Measurements from ENCODE around the gene EBPL. TPM values are rescaled to one million over a fixed set of nuclear protein-coding genes. Genes with fewer than 3 reads are reported as not detected.

The EBPL gene
- total RNA-seq, 2 experiments from 2014 or later = 40.7 to 55.8 TPM

DNA sequence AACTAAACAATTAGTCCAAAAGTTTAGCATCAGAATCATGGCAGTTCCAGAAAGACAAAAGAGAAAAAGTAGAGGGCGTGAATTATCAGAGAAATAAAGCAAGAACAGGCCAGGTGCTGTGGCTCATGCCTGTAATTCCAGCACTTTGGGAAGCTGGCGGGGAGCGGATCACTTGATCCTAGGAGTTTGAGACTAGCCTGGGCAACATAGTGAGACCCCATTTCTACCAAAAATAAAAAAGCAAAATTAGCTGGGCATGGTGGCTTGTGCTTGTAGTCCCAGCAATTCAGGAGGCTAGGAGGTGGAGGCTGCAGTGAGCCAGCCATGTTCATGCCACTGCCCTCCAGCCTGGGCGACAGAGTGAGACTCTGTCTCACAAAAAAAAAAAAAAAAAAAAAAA, 44.6 kb downstream of the EBPL start:
- H3K9me3 Mint-ChIP-seq (ENCODE audit: low read depth) = no peaks in the 10 kb centered on the region
- DNase-seq = no peak
- H3K4me1 Mint-ChIP-seq = peaks cover 10% of the 10 kb centered on the region
- H3K36me3 Mint-ChIP-seq (ENCODE audit: low read depth) = no peaks in the 10 kb centered on the region
- ATAC-seq = no peak
- no peak overlapping the region for H3K4me3 Mint-ChIP-seq
- no peaks in the 10 kb centered on the region for H3K27me3 Mint-ChIP-seq
- intact Hi-C loops (cut with DNase I, micrococcal nuclease) = no loop called here
- H3K27ac Mint-ChIP-seq = no peak overlapping the region
- ChIA-PET POLR2A (no interaction called here), CTCF (no interaction called here)

DNA sequence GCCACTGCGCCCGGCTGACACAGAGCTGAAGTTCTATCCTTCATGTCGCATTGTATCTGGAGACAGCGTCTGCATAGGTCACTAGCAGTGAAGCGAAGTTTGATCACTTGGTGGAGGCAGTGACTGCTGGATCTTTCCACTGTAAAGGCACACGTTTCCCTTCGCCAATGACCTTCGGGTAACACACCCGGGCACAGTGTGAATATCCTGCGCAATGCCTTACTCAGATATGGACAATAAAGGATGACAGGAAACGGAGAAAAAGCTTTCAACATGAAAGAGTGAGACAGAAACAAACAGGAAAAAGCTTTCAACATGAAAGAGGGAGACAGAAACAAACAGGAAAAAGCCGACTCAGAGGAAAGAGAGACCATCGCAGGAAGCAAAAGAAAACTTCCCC, 45.8 kb downstream of the EBPL start:
- Mint-ChIP-seq H3K27me3 (no peaks in the 10 kb centered on the region), H3K4me3 (peak overlapping the region; percentile 39), H3K4me1 (peaks cover 10% of the 10 kb centered on the region), H3K36me3 (ENCODE audit: low read depth) (no peaks in the 10 kb centered on the region), H3K27ac (no peak overlapping the region), H3K9me3 (ENCODE audit: low read depth) (no peaks in the 10 kb centered on the region)
- ChIA-PET POLR2A (interaction anchor here (0.6 kb wide), 1 partner anchor 12 kb away, joined by 5 read pairs; no protein-coding TSS in a partner anchor), CTCF (no interaction called here)
- DNase-seq (peak; percentile 27), ATAC-seq (peak; percentile 69)
- intact Hi-C loops (cut with DNase I, micrococcal nuclease) = no loop called here

DNA sequence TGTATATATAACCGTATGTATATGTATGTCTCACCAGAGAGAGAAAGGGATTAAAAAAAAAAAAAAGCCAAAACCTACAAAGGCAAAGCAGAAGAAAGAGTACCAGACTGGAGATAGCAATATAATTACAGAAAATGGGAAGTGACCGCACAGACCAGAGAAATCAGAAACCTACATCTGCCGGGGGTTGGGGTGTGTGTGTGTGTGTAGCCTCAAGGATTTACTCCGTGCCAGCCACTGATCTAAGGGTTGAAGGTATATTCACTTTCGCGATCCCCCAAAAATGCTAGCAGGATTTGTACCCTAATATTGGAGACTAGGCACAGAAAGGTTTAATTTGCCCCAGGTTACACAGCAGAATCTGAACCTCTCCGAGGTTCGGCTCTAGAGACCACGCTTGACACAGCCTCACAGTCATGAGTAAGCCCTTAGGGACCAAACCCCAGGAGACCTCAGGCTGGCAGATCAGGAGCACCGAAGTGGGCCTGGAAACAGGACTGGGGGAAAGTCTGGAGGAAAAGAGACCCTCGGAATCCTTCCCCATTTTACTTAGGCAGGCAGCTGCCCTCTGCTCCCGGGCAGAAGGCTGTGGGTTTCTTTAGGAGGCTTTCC, 48.1 kb downstream of the EBPL start:
- H3K4me3 Mint-ChIP-seq = no peak overlapping the region
- no peaks in the 10 kb centered on the region for H3K36me3 Mint-ChIP-seq (ENCODE audit: low read depth)
- ChIA-PET POLR2A (no interaction called here), CTCF (interaction anchor here (0.7 kb wide), 1 partner anchor 977 kb away, joined by 3 read pairs; no protein-coding TSS in a partner anchor)
- ATAC-seq (no peak), DNase-seq (no peak)
- H3K27me3 Mint-ChIP-seq = no peaks in the 10 kb centered on the region
- peaks cover 10% of the 10 kb centered on the region for H3K4me1 Mint-ChIP-seq
- intact Hi-C loops (cut with DNase I, micrococcal nuclease) = no loop called here
- H3K9me3 Mint-ChIP-seq (ENCODE audit: low read depth) = no peaks in the 10 kb centered on the region
- no peak overlapping the region for H3K27ac Mint-ChIP-seq

DNA sequence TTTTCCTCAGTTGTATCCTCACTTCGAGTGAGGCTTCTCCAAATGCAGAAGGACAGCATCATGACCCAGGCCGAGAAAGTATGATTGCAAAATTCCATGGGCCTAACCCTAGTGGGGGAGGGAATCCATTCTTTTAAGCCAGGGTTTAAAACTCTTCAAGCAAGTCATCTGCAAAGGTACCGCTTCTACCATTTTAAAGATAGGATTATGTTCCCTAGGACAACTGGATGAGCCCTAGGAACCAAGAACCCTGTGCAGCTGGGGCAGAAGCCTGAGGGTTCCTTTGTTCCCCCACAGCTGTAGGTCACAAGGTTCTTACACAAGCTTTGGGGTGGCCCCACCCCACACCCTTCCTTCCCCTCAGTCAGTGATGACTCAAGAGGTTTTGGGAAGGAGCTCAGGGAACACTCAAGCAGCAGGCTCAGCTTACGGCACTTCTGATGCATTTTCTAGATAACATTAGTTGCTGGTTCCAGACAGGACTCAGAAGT, 49.4 kb downstream of the EBPL start:
- Mint-ChIP-seq H3K9me3 (ENCODE audit: low read depth) (no peaks in the 10 kb centered on the region), H3K27me3 (no peaks in the 10 kb centered on the region), H3K36me3 (ENCODE audit: low read depth) (no peaks in the 10 kb centered on the region), H3K4me1 (peaks cover 10% of the 10 kb centered on the region), H3K4me3 (no peak overlapping the region), H3K27ac (no peak overlapping the region)
- ChIA-PET POLR2A (no interaction called here), CTCF (interaction anchor here (0.6 to 1.2 kb wide), 2 partner anchors 14 to 1174 kb away, joined by 3 to 4 read pairs; partner anchors contain the start of gene ARL11)
- DNase-seq (no peak), ATAC-seq (no peak)
- intact Hi-C loops (cut with DNase I, micrococcal nuclease) = no loop called here

DNA sequence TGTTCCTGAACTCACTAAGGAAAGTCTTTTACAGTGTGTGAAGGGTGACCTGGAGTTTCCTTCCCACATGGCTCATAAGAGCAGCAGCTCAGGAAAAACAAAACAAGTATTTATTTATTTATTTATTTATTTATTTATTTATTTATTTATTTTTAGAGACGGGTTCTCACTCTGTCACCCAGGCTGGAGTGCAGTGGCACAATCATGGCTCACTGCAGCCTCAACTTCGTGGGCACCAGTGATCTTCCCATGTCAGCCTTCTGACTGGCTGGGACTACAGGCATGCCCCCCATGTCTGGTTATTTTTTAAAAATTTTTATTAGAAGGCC, 52.6 kb downstream of the EBPL start:
- no peaks in the 10 kb centered on the region for H3K27me3 Mint-ChIP-seq
- H3K27ac Mint-ChIP-seq = no peak overlapping the region
- ChIA-PET POLR2A (no interaction called here), CTCF (no interaction called here)
- ATAC-seq (no peak), DNase-seq (no peak)
- intact Hi-C loops (cut with DNase I, micrococcal nuclease) = no loop called here
- no peaks in the 10 kb centered on the region for H3K9me3 Mint-ChIP-seq (ENCODE audit: low read depth)
- H3K4me1 Mint-ChIP-seq = peaks cover 16% of the 10 kb centered on the region
- no peak overlapping the region for H3K4me3 Mint-ChIP-seq
- no peaks in the 10 kb centered on the region for H3K36me3 Mint-ChIP-seq (ENCODE audit: low read depth)

DNA sequence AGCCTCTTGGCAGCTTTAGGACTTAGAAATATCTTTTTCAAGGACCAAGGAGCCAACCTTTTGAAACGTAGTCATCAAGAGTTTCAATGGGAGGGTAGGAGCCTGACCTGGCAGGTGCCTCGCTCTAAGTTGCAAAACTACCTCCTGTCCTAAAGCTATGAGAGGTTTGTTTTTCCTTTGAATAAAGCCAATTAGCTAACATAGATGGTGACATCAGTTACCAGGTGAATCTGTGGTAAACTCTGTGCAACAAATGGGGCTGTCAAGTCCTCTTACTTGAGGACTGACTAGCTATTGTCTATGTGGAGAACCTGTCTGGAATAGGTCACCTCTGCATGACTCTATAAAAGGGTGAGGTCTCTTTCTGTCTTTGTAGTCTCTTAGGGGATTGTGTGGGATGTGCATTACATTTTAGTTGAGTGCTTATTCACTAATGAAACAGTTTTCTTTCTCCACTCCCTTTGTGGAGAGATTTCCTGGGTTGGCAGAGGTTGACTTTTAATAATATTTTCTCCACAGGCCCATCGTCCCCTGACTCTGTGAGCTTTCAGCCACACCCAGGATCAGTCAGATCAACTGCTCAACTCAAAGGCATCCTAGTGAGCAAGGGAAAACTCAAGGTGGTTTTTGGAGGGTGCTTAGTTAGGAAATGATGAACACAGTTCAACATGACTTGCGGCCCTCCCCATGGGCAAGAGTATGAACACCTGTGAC, 53.1 kb downstream of the EBPL start:
- no peak overlapping the region for H3K27ac Mint-ChIP-seq
- CTCF ChIA-PET = no interaction called here
- no peaks in the 10 kb centered on the region for H3K36me3 Mint-ChIP-seq (ENCODE audit: low read depth)
- no peak overlapping the region for H3K4me3 Mint-ChIP-seq
- intact Hi-C loops (cut with DNase I, micrococcal nuclease) = no loop called here
- POLR2A ChIA-PET = no interaction called here
- ATAC-seq (no peak), DNase-seq (no peak)
- H3K9me3 Mint-ChIP-seq (ENCODE audit: low read depth) = no peaks in the 10 kb centered on the region
- peaks cover 16% of the 10 kb centered on the region for H3K4me1 Mint-ChIP-seq
- H3K27me3 Mint-ChIP-seq = no peaks in the 10 kb centered on the region

DNA sequence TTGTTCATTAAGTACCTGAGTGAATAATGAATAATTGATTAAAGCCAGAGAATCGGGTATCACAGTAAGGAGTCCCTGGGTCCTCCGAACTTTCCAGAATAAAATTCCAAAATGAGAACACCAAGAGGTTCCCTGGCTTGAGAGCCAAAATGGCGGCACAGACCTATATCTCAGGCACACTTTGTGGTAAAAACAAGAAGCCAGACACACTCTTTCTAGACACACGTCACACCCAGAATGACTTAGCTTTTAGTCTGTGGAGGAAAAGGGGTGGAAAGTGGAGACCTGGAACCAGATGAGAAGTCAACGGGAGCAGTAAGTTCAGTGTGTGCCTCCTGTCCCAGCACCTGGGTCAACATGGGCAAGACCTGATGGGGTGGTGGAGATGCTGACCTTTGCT, 54.6 kb downstream of the EBPL start:
- H3K9me3 Mint-ChIP-seq (ENCODE audit: low read depth) = no peaks in the 10 kb centered on the region
- no peak overlapping the region for H3K27ac Mint-ChIP-seq
- ATAC-seq (no peak), DNase-seq (no peak)
- intact Hi-C loops (cut with DNase I, micrococcal nuclease) = no loop called here
- ChIA-PET POLR2A (no interaction called here), CTCF (no interaction called here)
- H3K4me1 Mint-ChIP-seq = peaks cover 16% of the 10 kb centered on the region
- no peaks in the 10 kb centered on the region for H3K27me3 Mint-ChIP-seq
- H3K4me3 Mint-ChIP-seq = no peak overlapping the region
- H3K36me3 Mint-ChIP-seq (ENCODE audit: low read depth) = no peaks in the 10 kb centered on the region

DNA sequence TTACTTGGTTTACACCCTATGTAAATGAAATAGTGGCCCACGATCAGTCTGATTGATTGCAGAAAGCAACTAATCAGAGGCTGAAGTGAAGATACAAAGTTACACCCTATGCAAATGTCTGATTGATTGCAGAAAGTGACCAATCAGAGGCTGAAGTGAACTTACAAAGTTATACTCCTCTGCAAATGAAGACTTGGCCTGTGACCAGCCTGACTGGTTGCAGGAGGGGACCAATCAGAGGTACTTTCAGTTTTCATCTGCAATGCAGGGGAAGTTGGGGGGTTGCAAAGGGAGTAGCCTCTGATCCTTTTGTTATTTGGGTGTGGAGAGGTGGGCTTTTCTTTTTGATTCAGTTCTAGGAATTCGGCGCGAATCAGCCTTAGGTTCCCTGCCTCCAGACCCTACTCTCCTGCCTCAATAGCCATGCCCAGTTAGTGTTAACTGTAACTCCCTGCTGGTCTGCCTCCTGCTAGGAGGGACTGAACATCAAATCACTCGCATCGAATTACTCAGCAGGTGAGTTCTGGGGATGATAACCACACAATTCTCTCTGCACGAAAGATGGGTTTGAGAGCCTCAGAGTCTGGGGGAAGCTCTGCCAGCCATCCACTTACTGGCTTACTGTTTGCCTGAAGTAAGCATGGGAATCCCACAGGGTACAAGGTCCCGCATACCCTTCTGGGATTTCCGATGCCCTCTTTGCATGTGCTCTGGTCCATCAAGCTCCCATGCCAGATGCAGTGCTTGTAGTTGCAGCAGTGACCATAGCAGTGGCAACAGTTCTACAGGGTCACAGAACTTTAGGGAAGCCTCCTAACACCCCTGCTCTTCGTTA, 55.5 kb downstream of the EBPL start:
- DNase-seq (peak; percentile 39), ATAC-seq (peak; percentile 73)
- Mint-ChIP-seq H3K4me3 (peak overlapping the region; percentile 46), H3K36me3 (ENCODE audit: low read depth) (no peaks in the 10 kb centered on the region), H3K27me3 (no peaks in the 10 kb centered on the region), H3K9me3 (ENCODE audit: low read depth) (no peaks in the 10 kb centered on the region), H3K27ac (no peak overlapping the region), H3K4me1 (peaks cover 16% of the 10 kb centered on the region)
- CTCF ChIA-PET = no interaction called here
- intact Hi-C loops (cut with DNase I, micrococcal nuclease) = no loop called here
- POLR2A ChIA-PET = interaction anchor here (0.6 kb wide), 2 partner anchors 18 to 25 kb away, joined by 3 to 4 read pairs; no protein-coding TSS in a partner anchor

DNA sequence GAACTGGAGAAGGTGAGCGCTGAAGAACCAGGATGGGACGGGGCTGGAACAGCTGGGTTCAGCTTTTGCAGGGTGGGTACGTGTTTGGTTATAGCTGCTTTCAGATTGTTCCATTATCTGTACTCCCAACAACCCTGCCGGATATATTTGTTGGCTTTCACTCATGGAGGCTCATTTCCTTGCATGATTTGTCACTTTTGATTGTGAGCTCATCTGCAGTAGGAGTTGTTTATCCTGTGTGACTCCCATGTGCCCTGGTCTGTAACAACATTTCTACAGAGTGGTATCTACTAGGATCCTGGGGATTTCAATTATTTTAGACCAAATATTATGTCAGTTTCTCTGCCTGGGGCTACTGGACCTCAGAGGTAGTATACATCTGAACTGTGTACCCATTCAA, 57.6 kb downstream of the EBPL start:
- Mint-ChIP-seq H3K4me3 (no peak overlapping the region), H3K4me1 (peaks cover 19% of the 10 kb centered on the region), H3K27ac (no peak overlapping the region), H3K27me3 (no peaks in the 10 kb centered on the region), H3K36me3 (ENCODE audit: low read depth) (no peaks in the 10 kb centered on the region), H3K9me3 (ENCODE audit: low read depth) (no peaks in the 10 kb centered on the region)
- ATAC-seq (no peak), DNase-seq (no peak)
- ChIA-PET POLR2A (no interaction called here), CTCF (interaction anchor here (0.8 kb wide), 1 partner anchor 49 kb away, joined by 3 read pairs; no protein-coding TSS in a partner anchor)
- intact Hi-C loops (cut with DNase I, micrococcal nuclease) = no loop called here

DNA sequence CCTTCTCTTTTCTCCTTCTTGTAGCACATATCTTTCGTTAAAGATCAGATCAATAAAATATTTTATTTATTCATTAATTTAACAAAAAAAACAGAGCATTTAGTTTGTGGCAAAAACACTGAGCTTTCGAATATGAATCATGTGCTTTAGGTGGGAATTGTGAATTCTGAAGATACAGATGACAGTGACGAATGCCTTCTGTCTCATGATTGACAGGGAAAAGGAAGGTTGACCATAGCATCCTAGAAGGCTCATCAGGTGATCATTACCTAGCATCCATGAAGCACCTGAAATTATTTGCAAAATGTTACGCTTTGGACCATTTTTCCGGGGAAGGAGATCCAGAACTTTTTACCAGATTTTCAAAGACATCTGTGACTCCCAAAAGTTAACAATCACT, 59.1 kb downstream of the EBPL start:
- ChIA-PET POLR2A (interaction anchor here (0.7 kb wide), 1 partner anchor 249 kb away, joined by 3 read pairs; no protein-coding TSS in a partner anchor), CTCF (interaction anchor here (0.7 kb wide), 1 partner anchor 311 kb away, joined by 4 read pairs; no protein-coding TSS in a partner anchor)
- ATAC-seq (no peak), DNase-seq (no peak)
- no peaks in the 10 kb centered on the region for H3K27me3 Mint-ChIP-seq
- H3K36me3 Mint-ChIP-seq (ENCODE audit: low read depth) = no peaks in the 10 kb centered on the region
- no peaks in the 10 kb centered on the region for H3K9me3 Mint-ChIP-seq (ENCODE audit: low read depth)
- H3K27ac Mint-ChIP-seq = no peak overlapping the region
- intact Hi-C loops (cut with DNase I, micrococcal nuclease) = no loop called here
- peaks cover 27% of the 10 kb centered on the region for H3K4me1 Mint-ChIP-seq
- H3K4me3 Mint-ChIP-seq = no peak overlapping the region

DNA sequence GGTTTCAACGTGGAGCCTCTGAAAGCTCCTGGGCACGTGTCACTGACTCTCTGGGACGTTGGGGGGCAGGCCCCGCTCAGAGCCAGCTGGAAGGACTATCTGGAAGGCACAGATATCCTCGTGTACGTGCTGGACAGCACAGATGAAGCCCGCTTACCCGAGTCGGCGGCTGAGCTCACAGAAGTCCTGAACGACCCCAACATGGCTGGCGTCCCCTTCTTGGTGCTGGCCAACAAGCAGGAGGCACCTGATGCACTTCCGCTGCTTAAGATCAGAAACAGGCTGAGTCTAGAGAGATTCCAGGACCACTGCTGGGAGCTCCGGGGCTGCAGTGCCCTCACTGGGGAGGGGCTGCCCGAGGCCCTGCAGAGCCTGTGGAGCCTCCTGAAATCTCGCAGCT, 60.7 kb downstream of the EBPL start:
- CTCF ChIA-PET = no interaction called here
- Mint-ChIP-seq H3K27me3 (no peaks in the 10 kb centered on the region), H3K27ac (no peak overlapping the region), H3K9me3 (ENCODE audit: low read depth) (no peaks in the 10 kb centered on the region), H3K4me3 (no peak overlapping the region), H3K36me3 (ENCODE audit: low read depth) (no peaks in the 10 kb centered on the region), H3K4me1 (peaks cover 22% of the 10 kb centered on the region)
- ATAC-seq = no peak
- intact Hi-C loops (cut with DNase I, micrococcal nuclease) = no loop called here
- DNase-seq = no peak
- POLR2A ChIA-PET = no interaction called here

All from activated CD4-positive, alpha-beta T cell treated with anti-CD3 and anti-CD28 coated beads for 36 hours (primary cell).